Measurements from ENCODE around the gene CALCOCO2. TPM values are rescaled to one million over a fixed set of nuclear protein-coding genes. Genes with fewer than 3 reads are reported as not detected.

The CALCOCO2 gene
- total and polyA plus RNA-seq, 2 experiments from 2014 or later = 14.4 to 16.3 TPM

- H4K20me1 ChIP-seq (replicated peaks; ENCODE audit: insufficient read depth) = peaks cover 47% of the 10 kb centered on the region
These were observed 78.9 kb downstream of the CALCOCO2 start for GRCh38 chr17:48909783-48910182.

More at GRCh38 chr17:48909783-48910182, 78.9 kb downstream of the CALCOCO2 start:
- Histone ChIP-seq H3K9me2 (ENCODE audit: insufficient read depth) (no peaks in the 10 kb centered on the region), H3K36me3 (ENCODE audit: insufficient read depth) (peaks cover 32% of the 10 kb centered on the region), H3K4me3 (peak overlapping the region; percentile 96), H3F3A (replicated peaks; ENCODE audit: low read depth) (peaks cover 27% of the 10 kb centered on the region), H3K4me1 (ENCODE audit: insufficient read depth) (peaks cover 26% of the 10 kb centered on the region), H3K27me3 (ENCODE audit: insufficient read depth) (no peaks in the 10 kb centered on the region), H2AFZ (no peak overlapping the region), H3K4me2 (peak overlapping the region; percentile 99), H3K79me2 (replicated peaks; ENCODE audit: insufficient read depth) (peaks cover 68% of the 10 kb centered on the region), H3K27ac (ENCODE audit: low read depth) (no peak overlapping the region; the same call in 1 of the 2 replicates)
- DNase-seq (ENCODE audit: low spot score) = no peak
- Mint-ChIP-seq H3K4me3 (peak overlapping the region; percentile 93), H3K36me3 (ENCODE audit: low read depth) (peaks cover 47% of the 10 kb centered on the region), H3K27ac (no peak overlapping the region), H3K27me3 (ENCODE audit: insufficient read depth, low read depth, poor library complexity) (peaks cover 7% of the 10 kb centered on the region), H3K9me3 (no peaks in the 10 kb centered on the region), H3K4me1 (peaks cover 25% of the 10 kb centered on the region)
- TF ChIP-seq JUNB (IDR thresholded peaks at IDR 0.05; ENCODE audit: unreplicated experiment) (no peak), NANOG (IDR thresholded peaks at IDR 0.05; ENCODE audit: borderline replicate concordance) (no peak), POLR2AphosphoS5 (IDR thresholded peaks at IDR 0.05; ENCODE audit: low read depth) (no peak), ZNF331 (CRISPR knock-in tag; IDR thresholded peaks at IDR 0.05; ENCODE audit: low read depth) (no peak), ZNF114 (CRISPR knock-in tag; IDR thresholded peaks at IDR 0.05) (no peak), EZH2phosphoT487 (IDR thresholded peaks at IDR 0.05; ENCODE audit: unreplicated experiment) (no peak), CTCF (conservative IDR thresholded peaks at IDR 0.05; ENCODE audit: low read depth in 2 of 2) (no peak), ZNF462 (CRISPR knock-in tag; IDR thresholded peaks at IDR 0.05) (no peak)
- no peak for ATAC-seq
